Epithelial cell of esophagus (primary cell): ENCODE measurements around the gene CD58.

Experiments
- DNase-seq: peaks from one replicate; pipeline ENCODE4 v3.0.0; 2010; ENCODE audit warnings: low read depth
- H3K4me3 ChIP-seq: 2 replicates; pipeline ENCODE4 v1.5.1; 2011; ENCODE audit warnings: mild to moderate bottlenecking, low read length, control low read depth
- CTCF ChIP-seq: IDR thresholded peaks from 2 replicates; pipeline ENCODE4 v1.5.1; 2011; ENCODE audit warnings: low read depth, mild to moderate bottlenecking, low read length, control low read depth, inconsistent platforms; ENCODE audit not compliant: insufficient read depth; ENCODE audit errors: missing control alignments

The CD58 gene

DNA sequence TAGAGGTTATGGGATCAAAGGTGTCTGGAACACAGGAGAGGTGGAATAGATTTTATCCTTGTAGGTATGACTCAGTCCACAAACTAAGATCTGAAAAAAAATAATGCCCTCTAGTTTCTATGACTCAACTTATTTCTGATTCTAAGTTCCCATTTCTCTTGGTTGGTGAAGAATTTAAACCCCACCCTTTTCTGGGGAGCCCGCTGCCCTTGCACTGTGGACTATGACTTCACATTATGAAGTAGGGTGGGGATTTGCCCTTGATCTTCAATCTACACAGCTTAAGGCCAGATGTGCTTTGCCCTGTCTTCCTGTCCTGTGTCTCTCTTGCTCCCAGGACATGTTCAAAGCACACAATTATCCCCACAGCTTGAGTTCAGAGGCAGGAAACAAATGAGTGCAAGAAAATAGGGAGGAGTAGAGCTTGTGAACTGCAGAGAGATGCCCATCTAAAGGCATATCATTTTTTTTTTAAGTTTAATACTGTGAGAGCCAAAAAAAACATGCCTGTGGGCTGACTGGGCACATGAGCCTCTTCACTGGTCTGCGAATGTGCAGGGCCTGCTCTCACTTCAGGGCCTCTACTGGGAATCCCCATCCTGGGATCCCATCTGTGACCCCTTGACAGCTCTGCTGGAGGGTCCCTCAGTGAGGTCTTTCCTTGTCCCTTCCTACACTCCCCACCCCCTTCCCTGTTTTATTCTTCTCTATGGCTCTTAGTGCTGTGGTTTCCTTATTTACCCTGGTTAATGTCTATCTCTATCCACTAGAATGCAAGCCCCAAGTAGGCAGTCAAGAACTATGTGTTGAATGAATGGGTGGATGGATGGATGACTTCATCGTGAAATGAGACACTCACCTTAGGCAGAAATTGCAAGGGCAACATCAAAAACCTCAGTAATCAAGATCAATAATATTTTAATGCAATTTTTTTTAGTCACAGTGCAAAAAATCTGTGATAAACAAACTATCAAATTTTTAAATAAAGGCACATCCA, 61.5 kb downstream of the CD58 start:
- peak; percentile 86 for DNase-seq
- no peak overlapping the region for H3K4me3 ChIP-seq
- no peak for TF ChIP-seq CTCF

GRCh38 chr1:116508085-116508983, 62.5 kb downstream of the CD58 start:
- DNase-seq: no peak
- TF ChIP-seq CTCF: no peak
- no peak overlapping the region for H3K4me3 ChIP-seq

DNA sequence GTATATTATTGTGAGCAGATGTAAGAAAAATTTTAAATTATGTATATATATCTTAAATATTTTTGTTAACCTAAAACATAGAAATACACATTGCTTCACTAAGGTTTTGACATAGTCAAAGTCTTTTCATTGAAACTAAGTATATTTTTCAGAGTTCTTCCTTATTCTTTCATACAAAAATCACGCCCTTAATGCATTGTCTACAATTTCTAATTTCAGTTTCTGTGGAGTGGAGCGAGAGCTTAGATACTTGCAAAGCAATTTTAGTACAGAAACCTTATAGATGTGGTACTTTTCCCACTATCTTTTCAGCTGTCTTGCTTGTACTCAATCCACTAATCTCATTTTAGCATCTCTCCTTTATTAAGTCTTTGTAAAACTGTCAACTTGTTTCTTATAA, 63.2 kb downstream of the CD58 start:
- DNase-seq: no peak
- no peak overlapping the region for H3K4me3 ChIP-seq
- no peak for TF ChIP-seq CTCF

DNA sequence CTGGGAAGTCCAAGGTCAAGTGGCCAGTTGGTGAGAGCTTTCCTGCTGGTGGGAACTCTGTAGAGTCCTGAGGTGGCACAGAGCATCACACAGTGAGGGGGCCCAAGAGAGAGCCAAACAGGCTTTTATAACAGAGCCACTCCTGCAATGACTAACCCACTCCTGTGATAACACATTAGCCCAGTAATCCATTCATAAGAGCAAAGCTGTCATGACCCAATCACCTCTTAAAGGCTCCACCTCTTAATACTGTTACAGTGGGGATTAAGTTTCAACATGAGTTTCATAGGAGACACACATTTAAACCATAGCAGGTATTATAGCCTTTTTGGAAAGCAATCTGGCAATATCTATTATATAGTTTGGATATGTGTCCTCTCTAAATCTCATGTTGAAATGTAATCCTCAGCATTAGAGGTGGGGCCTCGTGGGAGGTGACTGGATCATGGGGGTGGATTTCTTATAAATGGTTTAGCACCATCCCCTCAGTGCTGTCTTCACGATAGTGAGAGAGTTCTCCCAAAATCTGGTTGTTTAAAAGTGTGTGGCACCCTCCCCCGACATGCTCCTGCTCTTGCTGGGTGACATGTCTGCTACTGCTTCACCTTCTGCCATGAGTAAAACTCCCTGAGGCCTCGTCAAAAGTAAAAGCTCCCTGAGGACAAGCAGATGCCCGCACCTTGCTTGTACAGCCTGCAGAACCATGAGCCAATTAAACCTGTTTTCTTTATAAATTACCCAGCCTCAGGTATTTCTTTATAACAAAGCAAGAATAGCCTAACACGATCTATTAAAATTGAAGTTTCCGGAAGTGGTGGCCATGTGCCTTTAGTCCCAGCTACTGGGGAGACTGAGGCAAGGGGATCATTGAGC, 64.5 kb downstream of the CD58 start:
- H3K4me3 ChIP-seq: no peak overlapping the region
- DNase-seq: peak; percentile 84
- no peak for TF ChIP-seq CTCF

DNA sequence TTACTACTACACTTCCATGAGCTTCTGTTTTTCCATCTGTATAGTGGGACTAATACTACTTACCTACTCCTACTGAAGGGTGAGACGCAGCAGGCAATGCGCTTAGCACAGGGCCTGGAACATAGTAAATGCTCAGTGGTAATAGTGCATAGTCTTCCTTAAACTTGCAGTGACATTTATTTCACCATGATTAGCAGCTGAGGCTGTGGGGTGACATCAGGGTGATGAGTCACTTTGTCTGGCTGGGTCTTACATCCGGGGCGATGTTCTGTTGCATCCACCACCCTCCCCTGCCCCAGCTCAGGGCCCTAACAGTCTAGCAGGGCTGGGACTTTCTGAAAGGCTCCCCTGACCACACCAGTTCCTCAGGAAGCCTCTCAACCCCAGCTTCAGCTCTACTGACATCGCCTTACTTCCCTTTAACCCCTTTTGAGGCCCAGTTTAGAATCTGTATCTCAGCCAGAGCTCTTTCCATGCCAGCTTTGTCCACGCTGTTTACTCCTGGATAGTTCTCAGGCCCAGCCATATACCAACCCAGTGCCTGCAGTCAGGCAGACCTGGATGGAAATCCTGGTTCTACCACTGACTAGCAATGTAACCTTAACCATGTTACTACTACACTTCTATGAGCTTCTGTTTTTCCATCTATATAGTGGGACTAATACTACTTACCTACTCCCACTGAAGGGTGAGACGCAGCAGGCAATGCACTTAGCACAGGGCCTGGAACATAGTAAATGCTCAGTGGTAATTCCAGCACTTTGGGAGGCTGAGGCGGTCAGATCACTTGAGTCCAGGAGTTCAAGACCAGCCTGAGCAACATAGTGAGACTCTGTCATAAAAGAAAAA, 66.3 kb downstream of the CD58 start:
- DNase-seq: peak; percentile 81
- TF ChIP-seq CTCF: no peak
- no peak overlapping the region for H3K4me3 ChIP-seq
